AG08396 (cell line): Measurements from ENCODE around the gene PRKG1.
"Not testable (repeated sequence)": the region's sequence is repeated elsewhere in the genome, so short reads cannot be mapped to it uniquely, and the experiment has no call there.

ENCODE experiments used
- DNase-seq: peaks from one replicate; pipeline ENCODE4 v3.0.0; 2012; ENCODE audit warnings: low spot score, mixed read lengths

The PRKG1 gene

GRCh38 chr10:51377932-51378599 is 303.8 kb downstream of the PRKG1 start:
- no peak for DNase-seq

DNA sequence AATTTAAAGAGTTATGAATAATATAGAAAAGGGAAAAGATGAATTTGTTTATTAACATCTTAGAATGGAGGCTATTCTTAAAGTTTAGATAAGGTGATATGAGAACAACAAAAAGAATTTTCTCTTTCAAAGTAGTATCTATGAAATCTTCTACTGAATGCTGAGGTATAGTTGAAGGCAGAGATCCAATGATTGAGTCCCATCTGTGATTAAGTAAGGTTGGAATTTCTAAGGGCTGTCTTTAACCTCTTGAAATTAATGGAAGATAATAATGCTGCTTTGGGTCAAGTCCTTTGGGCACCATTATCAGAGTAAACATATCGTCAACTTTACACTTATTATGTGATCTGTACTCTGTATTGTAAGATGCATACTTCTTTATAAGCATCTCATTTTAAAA is 307.9 kb downstream of the PRKG1 start:
- DNase-seq: no peak

DNA sequence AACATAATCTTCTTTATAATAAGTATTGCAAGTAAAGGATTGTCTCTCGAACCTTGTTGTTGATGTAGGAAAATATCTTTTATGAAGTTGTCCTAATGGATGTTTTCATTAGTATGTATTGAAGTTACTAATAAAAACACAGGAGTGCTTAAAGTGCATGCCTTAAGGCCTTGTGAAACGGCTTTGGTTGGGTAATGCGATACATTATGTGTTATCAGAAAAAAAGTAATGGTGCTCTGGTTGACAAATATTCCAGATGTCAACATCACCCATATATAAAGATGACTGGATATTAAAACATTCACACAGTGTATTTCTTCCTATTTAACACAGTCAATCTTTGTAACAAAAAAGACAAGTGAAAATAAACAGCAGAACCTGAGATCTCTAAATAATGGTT is 310.7 kb downstream of the PRKG1 start:
- DNase-seq: no peak

DNA sequence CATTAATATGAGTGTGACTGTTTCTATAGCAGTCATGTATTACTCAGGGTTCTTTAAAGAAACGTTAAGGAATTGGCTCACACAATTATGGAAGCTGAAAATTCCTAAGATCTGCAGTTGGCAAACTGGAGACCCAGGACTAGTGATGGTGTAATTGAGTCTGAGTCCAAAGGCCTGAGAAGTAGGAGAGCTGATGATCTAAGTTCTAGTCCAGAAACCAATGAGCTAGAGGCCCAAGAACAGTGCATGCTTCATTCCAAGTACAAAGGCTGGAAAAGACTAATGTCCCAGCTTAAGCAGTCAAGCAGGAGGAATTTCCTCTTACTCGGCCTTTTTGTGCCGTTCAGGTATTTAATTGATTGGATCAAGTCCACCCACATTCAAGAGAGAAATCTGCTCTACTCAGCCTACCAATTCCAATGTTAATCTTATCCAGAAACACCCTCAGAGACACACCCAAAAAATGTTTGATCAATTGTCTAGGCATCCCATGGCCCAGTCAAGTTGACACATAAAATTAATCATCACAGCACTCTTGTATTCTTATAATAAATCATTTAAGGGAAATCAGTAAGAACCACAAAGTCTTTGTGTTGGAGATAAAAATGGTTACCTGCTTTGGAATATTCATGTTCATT is 312.1 kb downstream of the PRKG1 start:
- DNase-seq: no peak

GRCh38 chr10:51389415-51390321 is 315.4 kb downstream of the PRKG1 start:
- DNase-seq: peak; percentile 88

GRCh38 chr10:51393006-51393405 is 318.7 kb downstream of the PRKG1 start:
- DNase-seq: not testable (repeated sequence)

GRCh38 chr10:51394039-51394438 is 319.8 kb downstream of the PRKG1 start:
- no peak for DNase-seq

DNA sequence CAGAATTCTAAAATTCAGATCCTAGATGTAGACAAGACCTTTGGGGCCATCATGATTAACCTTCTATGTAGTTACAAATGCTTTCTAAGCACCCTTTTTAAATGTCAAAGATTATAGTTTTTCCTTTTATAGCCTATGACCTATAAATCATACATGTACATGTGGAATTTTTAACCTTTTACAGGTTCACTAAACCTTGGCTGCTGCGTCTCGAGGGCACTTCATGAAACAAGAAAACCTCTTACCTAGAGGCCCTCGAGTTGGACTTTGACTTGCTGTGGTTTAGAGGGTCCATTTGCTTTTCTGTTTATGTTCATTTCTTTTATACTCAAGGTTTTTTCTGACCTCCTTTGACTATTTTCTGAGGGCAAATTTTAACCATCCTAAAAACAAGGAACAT is 323.0 kb downstream of the PRKG1 start:
- no peak for DNase-seq

DNA sequence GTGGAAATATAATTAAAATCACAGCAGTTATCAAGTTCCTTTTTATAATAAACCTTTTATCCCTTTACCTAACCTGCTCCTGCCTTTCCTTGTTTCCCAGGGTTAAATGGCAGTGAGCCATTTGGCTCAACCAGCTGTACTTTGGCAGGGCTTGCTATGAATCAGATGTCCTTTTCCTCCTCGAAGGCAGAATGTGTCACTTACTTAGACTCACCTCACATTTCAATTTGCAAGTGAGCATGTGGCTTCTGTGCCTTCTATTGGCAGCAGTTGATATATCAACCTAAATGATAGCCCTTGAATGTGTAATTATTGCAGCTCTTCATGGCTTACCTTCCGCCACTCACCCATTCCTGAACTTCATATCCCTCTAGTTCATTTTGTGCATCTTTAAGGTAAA is 323.4 kb downstream of the PRKG1 start:
- DNase-seq: peak; percentile 71

- no peak for DNase-seq
These were observed 325.6 kb downstream of the PRKG1 start for GRCh38 chr10:51399840-51400239.

DNA sequence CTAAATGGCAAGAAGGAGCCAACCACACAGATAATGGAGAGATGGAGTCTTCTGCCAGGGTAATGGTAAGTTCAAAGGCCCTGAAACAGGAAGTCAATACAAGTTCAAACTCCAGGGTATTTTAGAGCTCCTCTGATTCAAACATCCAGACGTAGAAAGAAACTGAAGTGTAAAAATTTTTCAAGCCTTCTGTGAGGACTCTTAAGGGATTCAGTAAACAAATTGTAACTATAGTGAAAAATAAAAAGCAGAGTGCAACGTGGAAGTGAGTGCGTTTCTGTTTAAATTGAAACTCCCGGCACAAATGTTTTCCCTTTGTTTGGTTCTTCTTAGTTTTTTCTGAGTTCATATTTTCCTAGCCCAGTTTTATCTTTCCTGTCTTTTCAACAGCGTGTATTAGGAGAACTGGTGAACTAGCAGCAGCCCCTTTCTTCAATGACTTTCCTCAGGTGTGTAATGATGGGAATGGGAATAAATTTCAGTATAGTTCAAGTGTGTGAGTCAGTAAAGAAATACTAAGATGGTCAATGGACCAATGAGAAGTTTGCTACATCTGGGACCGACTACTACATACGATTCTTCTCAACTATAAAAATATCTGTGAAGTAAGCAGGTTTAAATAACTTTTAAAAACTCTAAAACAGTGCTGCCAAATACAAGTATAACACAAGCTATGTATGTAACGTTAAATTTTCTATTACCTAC is 326.3 kb downstream of the PRKG1 start:
- DNase-seq: no peak

DNA sequence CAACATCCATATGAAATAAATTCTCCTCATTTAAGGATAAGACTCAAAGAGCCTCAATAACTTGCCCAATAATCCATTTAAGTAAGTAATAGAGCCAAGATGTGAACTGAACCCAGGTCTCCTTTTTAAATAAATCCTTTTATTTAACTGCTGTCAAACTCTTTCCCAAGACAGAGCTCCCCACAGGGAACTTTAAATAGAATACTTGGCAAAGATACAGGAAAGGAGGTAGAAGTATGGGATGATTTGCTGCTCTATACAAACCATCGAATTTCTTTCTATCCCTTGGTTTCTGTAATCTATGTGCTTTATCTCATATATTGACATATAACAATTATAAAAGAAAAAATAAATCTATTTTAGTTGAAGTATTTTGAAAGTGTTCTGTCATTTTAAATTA is 329.2 kb downstream of the PRKG1 start:
- no peak for DNase-seq

DNA sequence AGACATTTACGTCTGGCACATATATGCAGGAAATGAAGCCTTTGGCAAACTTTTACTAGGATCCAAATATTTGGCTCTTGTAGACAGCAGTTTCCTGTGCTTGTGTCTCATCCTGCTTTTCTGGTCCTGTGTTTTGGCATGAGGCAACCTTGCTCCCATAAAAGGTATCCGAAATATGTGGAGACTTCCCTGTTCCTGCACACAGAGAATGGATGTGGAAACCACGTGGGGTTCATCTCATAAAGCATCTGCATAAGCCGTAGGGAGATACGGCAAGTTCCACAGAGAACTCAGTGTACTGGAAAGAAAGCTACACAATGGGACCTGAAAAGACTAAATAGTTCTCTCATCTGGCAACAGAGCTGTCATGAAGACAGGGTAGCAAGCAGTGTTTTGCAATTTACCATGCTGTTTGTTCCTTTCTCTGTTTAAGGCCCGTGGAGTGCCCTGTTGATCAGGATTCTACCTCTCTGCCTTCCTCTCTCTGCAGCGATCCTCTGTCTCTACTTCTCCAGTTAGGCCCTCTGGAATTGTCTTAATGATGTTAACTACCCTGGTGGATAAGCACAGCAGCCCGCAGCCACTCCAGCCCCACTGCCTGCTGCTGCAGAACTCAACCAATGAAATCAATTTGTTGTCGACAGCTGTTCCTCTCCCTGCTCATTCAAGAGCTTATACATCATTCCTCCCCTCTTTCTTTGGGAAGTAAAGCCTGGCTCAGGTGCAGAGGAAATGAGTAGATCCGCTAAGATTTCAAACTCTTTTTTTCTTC is 331.5 kb downstream of the PRKG1 start:
- DNase-seq: no peak

GRCh38 chr10:51406581-51406980 is 332.3 kb downstream of the PRKG1 start:
- DNase-seq: no peak

DNA sequence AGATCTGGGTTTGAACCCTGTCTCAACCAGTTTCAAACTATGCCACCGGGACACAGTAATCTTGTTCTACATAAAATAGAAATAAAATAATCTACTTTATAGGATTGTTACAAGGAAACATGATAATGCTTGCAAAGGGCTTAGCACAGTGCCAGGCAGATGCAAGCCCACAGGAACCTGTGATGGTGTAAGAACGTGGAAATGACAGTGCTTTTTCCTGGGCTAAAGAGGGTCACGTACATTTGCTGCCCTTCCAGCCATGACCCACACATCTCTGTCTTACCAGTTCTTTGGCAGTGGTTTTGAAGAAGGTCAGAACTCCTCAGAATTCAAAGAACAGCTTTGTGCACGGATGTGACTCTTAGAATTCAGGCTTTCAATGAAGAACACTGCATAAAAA is 342.2 kb downstream of the PRKG1 start:
- no peak for DNase-seq

GRCh38 chr10:51419196-51420093 is 345.2 kb downstream of the PRKG1 start:
- DNase-seq: no peak

DNA sequence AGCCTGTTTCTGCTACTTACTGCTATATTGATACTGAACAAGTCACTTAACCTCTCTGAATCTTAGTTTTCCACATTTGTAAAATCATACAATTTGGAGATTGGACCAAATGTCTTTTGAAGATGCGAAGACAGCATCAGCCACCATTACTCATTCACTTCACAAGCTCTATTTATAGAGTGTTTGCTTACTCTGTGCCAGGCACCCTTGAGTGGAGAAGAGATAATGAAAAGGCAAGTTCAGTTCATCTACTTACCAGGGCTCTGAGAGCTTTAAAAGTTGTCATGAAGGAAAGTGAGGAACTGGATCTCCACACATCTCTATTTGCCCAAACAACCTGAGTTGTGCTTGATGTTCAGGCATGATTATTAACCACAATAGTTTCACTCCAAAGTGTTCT is 347.6 kb downstream of the PRKG1 start:
- DNase-seq: no peak

GRCh38 chr10:51422311-51423120 is 348.2 kb downstream of the PRKG1 start:
- peak; percentile 65 for DNase-seq

DNA sequence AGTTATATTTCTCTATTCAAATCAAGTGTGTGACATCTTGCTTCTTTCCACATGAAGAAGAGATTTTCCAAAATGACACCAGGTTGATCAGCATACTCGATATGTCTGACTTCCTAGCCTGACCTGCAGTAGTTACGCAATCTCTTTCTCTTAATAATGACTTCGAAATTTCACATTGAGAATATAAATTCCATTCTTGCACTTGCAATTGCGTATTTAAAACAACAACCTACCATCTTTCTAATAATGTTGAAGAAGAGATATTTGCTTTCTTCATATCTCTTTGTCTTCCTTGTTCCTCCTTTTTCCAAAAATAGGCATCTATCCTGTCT is 348.8 kb downstream of the PRKG1 start:
- DNase-seq: no peak

GRCh38 chr10:51425431-51425830 is 351.1 kb downstream of the PRKG1 start:
- no peak for DNase-seq
